Measurements from ENCODE around the gene KRT83. TPM values are rescaled to one million over a fixed set of nuclear protein-coding genes. Genes with fewer than 3 reads are reported as not detected.

Gene KRT83
- total and polyA plus RNA-seq, 4 donors: not detected

DNA sequence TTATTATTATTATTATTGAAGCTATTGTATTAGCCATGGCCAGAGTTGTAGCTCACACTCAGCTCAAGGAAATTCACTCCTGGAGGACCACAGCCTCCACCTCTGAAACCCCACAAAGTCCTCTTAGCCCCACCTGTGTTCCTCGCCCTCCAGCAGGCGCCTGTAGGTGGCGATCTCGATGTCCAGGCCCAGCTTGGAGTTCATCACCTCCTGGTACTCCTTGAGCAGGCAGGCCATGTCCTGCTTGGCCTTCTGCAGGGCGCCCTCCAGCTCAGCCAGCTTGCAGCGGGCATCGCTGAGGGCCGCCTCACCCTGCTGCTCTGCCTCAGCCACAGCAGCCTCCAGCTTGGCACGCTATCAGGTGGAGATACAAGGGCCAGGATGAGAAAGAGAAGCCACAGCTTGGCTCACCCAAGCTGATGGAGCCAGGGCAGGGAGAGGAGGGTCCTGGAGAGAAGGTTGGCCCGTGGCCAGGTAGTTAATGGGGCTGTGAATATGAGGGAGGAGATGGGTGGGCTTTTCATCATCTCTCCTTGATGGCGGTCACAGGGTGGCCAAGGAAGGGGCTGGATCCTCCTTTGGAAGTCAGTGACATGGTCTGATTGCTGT, 41.0 kb upstream of the KRT83 start:
- no peak for DNase-seq
- no peak overlapping the region for H3K27ac ChIP-seq (ENCODE audit: low read depth in 1 of 2, low read length in 1 of 2)
- peaks cover 0 to 16% (median 0%) of the 10 kb centered on the region in 5 donors for H3K4me1 ChIP-seq (ENCODE audit: control insufficient read depth in 5 of 5, insufficient read depth in 5 of 5, low read length in 5 of 5)
- no peak for ATAC-seq (ENCODE audit: insufficient read depth, low FRiP score)
- H3K4me3 ChIP-seq: no peak overlapping the region
- TF ChIP-seq, protein P1, sequence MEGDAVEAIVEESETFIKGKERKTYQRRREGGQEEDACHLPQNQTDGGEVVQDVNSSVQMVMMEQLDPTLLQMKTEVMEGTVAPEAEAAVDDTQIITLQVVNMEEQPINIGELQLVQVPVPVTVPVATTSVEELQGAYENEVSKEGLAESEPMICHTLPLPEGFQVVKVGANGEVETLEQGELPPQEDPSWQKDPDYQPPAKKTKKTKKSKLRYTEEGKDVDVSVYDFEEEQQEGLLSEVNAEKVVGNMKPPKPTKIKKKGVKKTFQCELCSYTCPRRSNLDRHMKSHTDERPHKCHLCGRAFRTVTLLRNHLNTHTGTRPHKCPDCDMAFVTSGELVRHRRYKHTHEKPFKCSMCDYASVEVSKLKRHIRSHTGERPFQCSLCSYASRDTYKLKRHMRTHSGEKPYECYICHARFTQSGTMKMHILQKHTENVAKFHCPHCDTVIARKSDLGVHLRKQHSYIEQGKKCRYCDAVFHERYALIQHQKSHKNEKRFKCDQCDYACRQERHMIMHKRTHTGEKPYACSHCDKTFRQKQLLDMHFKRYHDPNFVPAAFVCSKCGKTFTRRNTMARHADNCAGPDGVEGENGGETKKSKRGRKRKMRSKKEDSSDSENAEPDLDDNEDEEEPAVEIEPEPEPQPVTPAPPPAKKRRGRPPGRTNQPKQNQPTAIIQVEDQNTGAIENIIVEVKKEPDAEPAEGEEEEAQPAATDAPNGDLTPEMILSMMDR (IDR thresholded peaks at IDR 0.05; ENCODE audit: control extremely low read depth, extremely low read depth): no peak
- no peak overlapping the region for H3K9ac ChIP-seq (ENCODE audit: insufficient read depth in 1 of 2, low read length in 2 of 2)
- H3K36me3 ChIP-seq (ENCODE audit: control insufficient read depth in 4 of 4, insufficient read depth in 4 of 4, low read length in 4 of 4): no peaks in the 10 kb centered on the region
- peaks cover 0 to 3% (median 0%) of the 10 kb centered on the region in 4 donors for H3K9me3 ChIP-seq (ENCODE audit: control insufficient read depth in 4 of 4, insufficient read depth in 3 of 4, low read length in 3 of 4)
- peaks cover 0 to 8% (median 0%) of the 10 kb centered on the region in 3 donors for H3K27me3 ChIP-seq (ENCODE audit: control insufficient read depth in 3 of 3, insufficient read depth in 3 of 3, low read length in 2 of 3)
- 85 to 91% methylated on average over 11 of the region's 11 CpGs for WGBS, 2 donors

DNA sequence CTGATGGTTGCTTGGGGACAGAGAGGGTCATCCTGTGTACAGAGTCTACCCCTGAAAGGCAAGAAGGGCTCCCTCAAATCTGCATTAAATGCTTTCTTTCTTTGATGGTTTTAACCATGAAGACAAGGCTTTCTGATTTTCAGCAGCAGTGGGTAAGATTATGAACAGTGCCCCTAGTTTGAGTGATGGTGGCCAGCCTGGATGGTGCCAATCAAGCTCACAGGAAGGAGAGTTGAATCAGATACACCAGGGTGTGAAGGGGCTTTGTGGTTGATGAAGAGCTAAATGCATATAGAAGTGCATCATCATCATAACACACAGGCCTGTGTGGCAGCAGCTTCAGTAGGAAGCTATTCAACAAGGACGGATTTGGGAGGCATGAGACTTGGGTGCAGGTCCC, 40.4 kb upstream of the KRT83 start:
- WGBS, 2 donors: 82 to 92% methylated on average over 1 of the region's 1 CpG
- no peak for DNase-seq
- TF ChIP-seq, protein P1 (IDR thresholded peaks at IDR 0.05; ENCODE audit: control extremely low read depth, extremely low read depth): no peak

DNA sequence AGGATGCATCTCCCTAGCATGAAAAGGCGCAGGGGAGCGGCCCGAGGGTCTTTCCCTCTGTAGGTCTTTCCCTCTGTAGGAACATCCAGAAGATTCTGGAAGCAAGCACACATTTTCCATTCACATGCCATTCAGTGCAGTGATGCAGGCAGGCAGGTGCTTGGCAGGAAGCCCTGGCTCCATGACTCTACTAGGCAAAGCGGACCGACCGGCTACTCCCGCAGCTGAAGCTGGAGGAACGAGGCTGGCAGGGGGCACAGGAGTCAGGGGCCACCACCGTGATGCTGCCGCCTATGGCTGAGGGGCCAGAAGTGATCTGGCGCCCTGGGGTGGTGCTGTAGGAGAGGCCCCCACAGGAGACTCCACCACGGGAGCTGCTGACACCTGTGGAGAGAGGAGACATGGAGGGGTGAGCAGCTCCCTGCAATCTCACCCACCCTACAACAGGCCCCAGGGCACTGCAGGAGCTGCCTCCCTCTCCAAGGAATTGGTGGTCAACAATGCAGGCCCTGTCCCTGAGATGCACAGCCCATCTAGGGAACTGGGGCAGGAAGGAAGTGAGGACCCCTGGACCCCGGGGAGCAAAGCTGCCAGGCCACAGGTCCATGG, 39.6 kb upstream of the KRT83 start:
- Histone ChIP-seq H3K27me3 (ENCODE audit: control insufficient read depth in 3 of 3, insufficient read depth in 3 of 3, low read length in 2 of 3) (peaks cover 0 to 3% (median 2%) of the 10 kb centered on the region in 3 donors), H3K9ac (ENCODE audit: insufficient read depth in 1 of 2, low read length in 2 of 2) (no peak overlapping the region), H3K9me3 (ENCODE audit: control insufficient read depth in 4 of 4, insufficient read depth in 3 of 4, low read length in 3 of 4) (no peaks in the 10 kb centered on the region), H3K4me3 (no peak overlapping the region), H3K36me3 (ENCODE audit: control insufficient read depth in 4 of 4, insufficient read depth in 4 of 4, low read length in 4 of 4) (no peaks in the 10 kb centered on the region), H3K27ac (ENCODE audit: low read depth in 1 of 2, low read length in 1 of 2) (no peak overlapping the region), H3K4me1 (ENCODE audit: control insufficient read depth in 5 of 5, insufficient read depth in 5 of 5, low read length in 5 of 5) (peaks cover 0 to 16% (median 0%) of the 10 kb centered on the region in 5 donors)
- WGBS, 2 donors: 79 to 88% methylated on average over 13 of the region's 13 CpGs
- no peak for DNase-seq
- TF ChIP-seq, protein P1 (IDR thresholded peaks at IDR 0.05; ENCODE audit: control extremely low read depth, extremely low read depth): no peak
- ATAC-seq (ENCODE audit: insufficient read depth, low FRiP score): no peak

More for the DNA sequence above, 40.4 kb upstream of the KRT83 start:
- peaks cover 0 to 6% (median 0%) of the 10 kb centered on the region in 3 donors for H3K27me3 ChIP-seq (ENCODE audit: control insufficient read depth in 3 of 3, insufficient read depth in 3 of 3, low read length in 2 of 3)
- no peaks in the 10 kb centered on the region for H3K36me3 ChIP-seq (ENCODE audit: control insufficient read depth in 4 of 4, insufficient read depth in 4 of 4, low read length in 4 of 4)
- ATAC-seq (ENCODE audit: insufficient read depth, low FRiP score): no peak
- H3K4me1 ChIP-seq (ENCODE audit: control insufficient read depth in 5 of 5, insufficient read depth in 5 of 5, low read length in 5 of 5): peaks cover 0 to 16% (median 0%) of the 10 kb centered on the region in 5 donors
- H3K4me3 ChIP-seq: no peak overlapping the region
- H3K9ac ChIP-seq (ENCODE audit: insufficient read depth in 1 of 2, low read length in 2 of 2): no peak overlapping the region
- peaks cover 0 to 2% (median 0%) of the 10 kb centered on the region in 4 donors for H3K9me3 ChIP-seq (ENCODE audit: control insufficient read depth in 4 of 4, insufficient read depth in 3 of 4, low read length in 3 of 4)
- no peak overlapping the region for H3K27ac ChIP-seq (ENCODE audit: low read depth in 1 of 2, low read length in 1 of 2)
